ENCODE measurements around the gene WNK2.

WNK2 gene

GRCh38 chr9:93185266-93186214 is 1.6 kb downstream of the WNK2 start:
- no peak for DNase-seq (ENCODE audit: low read depth)

GRCh38 chr9:93186215-93186945 is 2.4 kb downstream of the WNK2 start:
- no peak for DNase-seq (ENCODE audit: low read depth)

GRCh38 chr9:93187047-93187446 is 3.1 kb downstream of the WNK2 start:
- no peak for DNase-seq (ENCODE audit: low read depth)

- DNase-seq (ENCODE audit: low read depth): no peak
These were observed 3.6 kb downstream of the WNK2 start for GRCh38 chr9:93187574-93187973.

GRCh38 chr9:93188426-93189368 is 4.8 kb downstream of the WNK2 start:
- DNase-seq (ENCODE audit: low read depth): no peak

- DNase-seq (ENCODE audit: low read depth): no peak
These were observed 5.6 kb downstream of the WNK2 start for GRCh38 chr9:93189369-93190132.

- no peak for DNase-seq (ENCODE audit: low read depth)
These were observed 6.2 kb downstream of the WNK2 start for GRCh38 chr9:93190133-93190525.

GRCh38 chr9:93190656-93191353 is 6.9 kb downstream of the WNK2 start:
- DNase-seq (ENCODE audit: low read depth): no peak

- no peak for DNase-seq (ENCODE audit: low read depth)
These were observed 7.4 kb downstream of the WNK2 start for GRCh38 chr9:93191354-93191660.

- DNase-seq (ENCODE audit: low read depth): no peak
These were observed 8.9 kb downstream of the WNK2 start for GRCh38 chr9:93192721-93193387.

GRCh38 chr9:93193388-93194220 is 9.7 kb downstream of the WNK2 start:
- no peak for DNase-seq (ENCODE audit: low read depth)

GRCh38 chr9:93194221-93194625 is 10.3 kb downstream of the WNK2 start:
- no peak for DNase-seq (ENCODE audit: low read depth)

GRCh38 chr9:93194641-93195040 is 10.7 kb downstream of the WNK2 start:
- no peak for DNase-seq (ENCODE audit: low read depth)

- no peak for DNase-seq (ENCODE audit: low read depth)
These were observed 12.4 kb downstream of the WNK2 start for GRCh38 chr9:93196096-93197055.

GRCh38 chr9:93197670-93198069 is 13.7 kb downstream of the WNK2 start:
- DNase-seq (ENCODE audit: low read depth): no peak

GRCh38 chr9:93198117-93198837 is 14.3 kb downstream of the WNK2 start:
- DNase-seq (ENCODE audit: low read depth): no peak

GRCh38 chr9:93198838-93199625 is 15.1 kb downstream of the WNK2 start:
- no peak for DNase-seq (ENCODE audit: low read depth)

Measured in activated T-cell treated with anti-CD3 and anti-CD28 coated beads for 1 hour (primary cell).